Left ventricle myocardium inferior (tissue), 1 donor: ENCODE measurements around the gene ANKMY1. TPM values are rescaled to one million over a fixed set of nuclear protein-coding genes. Genes with fewer than 3 reads are reported as not detected.

Source experiments
- DNase-seq: peaks from one replicate; pipeline ENCODE4 v3.0.0-alpha.2; 2020
- H3K27ac ChIP-seq: fragments of 200-600 bp; replicated peaks from 2 replicates; pipeline ENCODE4 v1.8.0; 2021
- H3K27me3 ChIP-seq: fragments of 200-600 bp; 2 replicates; pipeline ENCODE4 v1.8.0; 2021; ENCODE audit warnings: low read depth
- H3K36me3 ChIP-seq: fragments of 200-600 bp; 2 replicates; pipeline ENCODE4 v1.8.0; 2021
- H3K4me1 ChIP-seq: fragments of 200-600 bp; 2 replicates; pipeline ENCODE4 v1.8.0; 2021
- H3K4me3 ChIP-seq: fragments of 200-600 bp; 2 replicates; pipeline ENCODE4 v1.8.0; 2021; ENCODE audit warnings: mild to moderate bottlenecking, moderate library complexity
- H3K9me3 ChIP-seq: fragments of 200-600 bp; replicated peaks from 2 replicates; pipeline ENCODE4 v1.8.0; 2021
- intact Hi-C: fragments of 100-400 bp; cut with micrococcal nuclease; formaldehyde crosslinking; loops from one replicate; pipeline ENCODE4 v1.11.0; 2022
- total RNA-seq: library from RNA; stranded (reverse); fragmentation: NEBNext Ultra II Directional; extraction: Animal tissue kit (Norgen Biotek cat#: 25700); gene quantifications from one replicate; pipeline ENCODE4 v1.2.1, GENCODE V29; 2021
- TF ChIP-seq, protein P1 (sequence below): fragments of 200-600 bp; IDR thresholded peaks from 2 replicates; pipeline ENCODE4 v1.8.0; 2021; ENCODE audit warnings: antibody characterized with exemption, mild to moderate bottlenecking, borderline replicate concordance
- donor health status: DM: no; HTN: yes; CAD: no; lungs with severe emphysema.

ANKMY1 gene
- total RNA-seq, 1 donor from 2014 or later = 4.0 TPM

DNA sequence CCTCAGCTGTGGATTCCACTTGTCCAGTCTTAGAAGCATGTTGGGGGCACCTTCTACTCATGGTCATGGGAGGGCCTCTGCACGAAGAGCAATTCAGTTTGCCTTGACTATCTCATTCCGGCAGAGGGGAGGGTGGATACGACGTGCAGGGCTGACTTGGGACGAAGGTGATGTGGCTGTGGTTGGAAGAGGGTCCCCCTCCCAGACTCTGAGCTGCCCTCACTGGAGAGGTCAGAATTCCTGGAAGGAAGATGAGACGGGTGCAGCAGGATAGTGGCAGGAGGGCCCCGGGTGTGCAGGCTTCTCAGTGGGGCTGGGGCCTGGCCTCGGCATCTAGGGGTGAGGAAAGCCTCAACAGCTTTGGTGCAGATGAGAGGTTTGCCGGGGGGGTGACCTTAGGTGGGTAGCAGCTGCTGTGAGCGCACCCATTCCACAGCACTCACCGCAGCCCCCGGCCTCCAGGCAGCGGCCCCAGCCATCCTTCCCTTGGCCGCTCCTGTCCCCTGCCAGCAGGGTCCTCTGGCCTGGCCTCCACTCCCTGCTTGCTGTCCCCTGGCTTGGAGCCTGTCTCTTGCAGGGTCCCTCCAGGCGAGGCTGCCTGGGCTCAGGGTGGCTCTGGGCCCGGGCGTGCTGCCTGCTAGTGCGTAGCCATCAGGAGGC is 13.7 kb upstream of the ANKMY1 start:
- H3K4me3 ChIP-seq = no peak overlapping the region
- H3K27me3 ChIP-seq = no peaks in the 10 kb centered on the region
- H3K36me3 ChIP-seq = peaks cover 37% of the 10 kb centered on the region
- DNase-seq = peak; percentile 10
- TF ChIP-seq, protein P1, sequence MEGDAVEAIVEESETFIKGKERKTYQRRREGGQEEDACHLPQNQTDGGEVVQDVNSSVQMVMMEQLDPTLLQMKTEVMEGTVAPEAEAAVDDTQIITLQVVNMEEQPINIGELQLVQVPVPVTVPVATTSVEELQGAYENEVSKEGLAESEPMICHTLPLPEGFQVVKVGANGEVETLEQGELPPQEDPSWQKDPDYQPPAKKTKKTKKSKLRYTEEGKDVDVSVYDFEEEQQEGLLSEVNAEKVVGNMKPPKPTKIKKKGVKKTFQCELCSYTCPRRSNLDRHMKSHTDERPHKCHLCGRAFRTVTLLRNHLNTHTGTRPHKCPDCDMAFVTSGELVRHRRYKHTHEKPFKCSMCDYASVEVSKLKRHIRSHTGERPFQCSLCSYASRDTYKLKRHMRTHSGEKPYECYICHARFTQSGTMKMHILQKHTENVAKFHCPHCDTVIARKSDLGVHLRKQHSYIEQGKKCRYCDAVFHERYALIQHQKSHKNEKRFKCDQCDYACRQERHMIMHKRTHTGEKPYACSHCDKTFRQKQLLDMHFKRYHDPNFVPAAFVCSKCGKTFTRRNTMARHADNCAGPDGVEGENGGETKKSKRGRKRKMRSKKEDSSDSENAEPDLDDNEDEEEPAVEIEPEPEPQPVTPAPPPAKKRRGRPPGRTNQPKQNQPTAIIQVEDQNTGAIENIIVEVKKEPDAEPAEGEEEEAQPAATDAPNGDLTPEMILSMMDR = no peak
- intact Hi-C loops = no loop called here
- H3K27ac ChIP-seq = no peak overlapping the region
- H3K4me1 ChIP-seq = peaks cover 43% of the 10 kb centered on the region
- no peaks in the 10 kb centered on the region for H3K9me3 ChIP-seq

DNA sequence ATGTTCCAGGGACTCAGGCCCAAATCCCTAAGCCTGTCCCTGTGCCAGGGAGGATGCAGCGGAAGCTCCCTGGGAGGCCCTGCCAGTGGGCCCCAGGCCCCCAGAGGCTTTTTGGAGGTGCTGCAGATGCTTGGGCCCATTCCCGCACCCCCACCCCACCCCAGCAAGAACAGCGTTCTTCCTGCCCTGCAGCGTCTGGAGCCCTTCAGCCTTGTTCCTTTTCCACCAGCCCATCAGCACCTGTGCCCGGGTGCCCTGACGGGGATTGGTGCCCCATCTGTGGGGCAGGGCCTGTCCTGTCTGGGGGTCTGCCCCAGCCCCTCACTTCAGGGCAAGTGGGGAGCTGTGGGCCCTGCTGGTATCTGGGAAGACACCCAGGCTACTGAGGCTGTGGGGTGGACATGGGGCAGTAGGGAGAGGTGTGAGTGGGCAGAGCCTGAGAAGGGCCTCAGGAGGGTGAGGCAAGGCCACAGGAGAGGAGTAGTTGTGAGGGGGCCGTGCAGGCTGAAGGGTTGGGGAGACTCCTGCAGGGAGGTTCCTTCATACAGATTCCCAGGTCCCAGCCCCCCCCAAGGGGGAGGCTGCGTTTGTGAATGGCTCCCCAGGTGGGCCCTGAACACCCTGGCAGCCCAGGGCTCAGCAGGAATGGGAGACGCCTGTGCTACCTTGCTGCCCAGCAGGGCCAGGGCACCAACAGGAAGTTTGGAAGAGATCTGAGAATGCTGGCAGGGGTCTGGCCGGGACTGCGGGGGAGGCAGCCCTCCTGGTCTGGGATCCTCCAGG is 12.9 kb upstream of the ANKMY1 start:
- Histone ChIP-seq H3K36me3 (peaks cover 30% of the 10 kb centered on the region), H3K4me3 (no peak overlapping the region), H3K9me3 (no peaks in the 10 kb centered on the region), H3K27ac (no peak overlapping the region), H3K4me1 (peaks cover 49% of the 10 kb centered on the region), H3K27me3 (no peaks in the 10 kb centered on the region)
- peak; percentile 12 for DNase-seq
- intact Hi-C loops = no loop called here
- TF ChIP-seq, protein P1 = no peak

DNA sequence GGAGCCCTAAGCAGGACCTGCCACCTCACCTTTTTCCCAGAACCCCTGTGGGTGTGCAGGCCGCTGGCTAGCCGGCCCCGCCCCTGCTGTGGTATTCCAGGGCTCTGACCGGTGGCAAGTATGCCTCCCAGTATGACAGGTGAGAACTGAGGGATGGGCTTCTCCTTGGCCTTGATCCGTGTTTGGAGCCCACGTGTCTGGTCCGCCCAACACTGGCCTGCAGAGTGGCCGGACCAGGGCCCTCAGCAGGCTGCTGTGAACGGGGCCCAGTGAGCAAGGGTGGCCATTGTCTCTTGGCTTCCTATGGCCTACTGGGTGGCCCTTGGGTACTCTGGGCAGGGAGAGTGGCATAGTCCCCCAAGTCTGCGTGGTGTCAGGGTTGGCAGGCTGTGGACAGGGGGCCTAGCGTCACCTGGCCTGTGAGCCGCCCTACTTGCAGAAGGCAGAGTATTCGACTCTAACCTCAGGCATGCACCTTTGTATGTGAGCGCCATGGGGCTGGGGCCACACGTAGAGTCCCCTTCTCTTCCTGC is 12.3 kb upstream of the ANKMY1 start:
- peak overlapping the region; percentile 96 for H3K27ac ChIP-seq
- TF ChIP-seq, protein P1 = no peak
- no peaks in the 10 kb centered on the region for H3K9me3 ChIP-seq
- H3K4me3 ChIP-seq = peak overlapping the region; percentile 92
- H3K36me3 ChIP-seq = peaks cover 24% of the 10 kb centered on the region
- no peaks in the 10 kb centered on the region for H3K27me3 ChIP-seq
- H3K4me1 ChIP-seq = peaks cover 55% of the 10 kb centered on the region
- no peak for DNase-seq
- intact Hi-C loops = no loop called here

DNA sequence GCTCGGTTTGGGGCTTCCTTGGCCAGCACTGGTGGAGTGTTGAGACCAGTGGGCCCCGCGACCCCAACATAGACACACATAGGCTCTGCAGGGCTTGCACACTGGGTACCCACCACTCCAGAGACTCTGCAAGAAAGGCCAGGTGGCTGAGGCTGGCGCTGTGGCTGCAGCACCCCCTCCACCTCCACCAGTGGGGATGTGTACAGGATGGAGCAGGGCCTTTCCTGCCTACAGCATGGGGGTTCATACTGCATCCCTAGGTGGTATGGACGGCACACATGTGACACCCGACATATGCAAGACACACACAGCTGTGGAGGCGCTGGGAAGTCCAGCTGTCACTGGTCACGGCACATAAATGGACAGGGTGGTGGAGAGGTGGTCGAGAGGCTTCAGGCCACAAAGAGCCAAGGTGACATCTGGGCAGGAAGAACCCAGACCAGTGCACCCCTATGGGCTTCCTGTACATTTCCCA is 11.8 kb upstream of the ANKMY1 start:
- TF ChIP-seq, protein P1 = no peak
- H3K4me1 ChIP-seq = peaks cover 56% of the 10 kb centered on the region
- peak; percentile 16 for DNase-seq
- no peaks in the 10 kb centered on the region for H3K27me3 ChIP-seq
- peak overlapping the region; percentile 92 for H3K4me3 ChIP-seq
- H3K27ac ChIP-seq = peak overlapping the region; percentile 96
- H3K36me3 ChIP-seq = peaks cover 18% of the 10 kb centered on the region
- H3K9me3 ChIP-seq = no peaks in the 10 kb centered on the region
- intact Hi-C loops = no loop called here

DNA sequence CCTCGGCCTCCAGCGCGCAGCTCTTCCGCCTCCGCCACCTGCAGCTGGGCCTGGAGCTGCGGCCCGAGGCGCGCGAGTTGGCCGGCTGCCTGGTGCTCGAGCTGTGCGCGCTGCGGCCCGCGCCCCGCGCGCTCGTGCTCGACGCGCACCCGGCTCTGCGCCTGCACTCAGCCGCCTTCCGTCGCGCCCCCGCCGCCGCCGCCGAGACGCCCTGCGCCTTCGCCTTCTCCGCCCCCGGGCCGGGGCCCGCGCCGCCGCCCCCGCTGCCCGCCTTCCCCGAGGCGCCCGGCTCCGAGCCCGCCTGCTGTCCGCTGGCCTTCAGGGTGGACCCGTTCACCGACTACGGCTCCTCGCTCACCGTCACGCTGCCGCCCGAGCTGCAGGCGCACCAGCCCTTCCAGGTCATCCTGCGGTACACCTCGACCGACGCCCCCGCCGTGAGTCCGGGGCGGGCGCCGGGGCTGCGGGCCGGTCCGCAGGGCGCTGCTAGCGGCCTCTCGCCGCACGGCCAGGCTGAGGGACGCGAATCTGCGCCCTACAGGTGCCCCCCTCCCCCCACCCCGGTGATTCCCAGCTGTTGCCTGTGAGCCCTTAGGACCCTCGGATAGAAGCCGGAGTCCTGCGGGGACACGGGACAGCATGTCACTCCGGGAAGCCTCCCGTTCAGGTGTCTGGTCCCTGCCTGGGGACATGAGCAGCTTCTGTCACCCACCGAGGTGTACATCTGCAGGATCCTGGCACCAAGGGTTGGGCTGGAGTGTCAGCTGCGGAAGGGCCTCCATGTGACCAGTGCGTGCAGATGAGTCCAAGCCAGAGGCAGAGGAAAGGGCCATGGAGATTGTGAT is 11.1 kb upstream of the ANKMY1 start:
- no peaks in the 10 kb centered on the region for H3K27me3 ChIP-seq
- intact Hi-C loops = no loop called here
- H3K36me3 ChIP-seq = peaks cover 12% of the 10 kb centered on the region
- H3K27ac ChIP-seq = peak overlapping the region; percentile 96
- TF ChIP-seq, protein P1 = no peak
- peak; percentile 78 for DNase-seq
- no peaks in the 10 kb centered on the region for H3K9me3 ChIP-seq
- H3K4me3 ChIP-seq = peak overlapping the region; percentile 92
- H3K4me1 ChIP-seq = peaks cover 56% of the 10 kb centered on the region
